B cell (primary cell): ENCODE data around the gene POMP. TPM values are rescaled to one million over a fixed set of nuclear protein-coding genes. Genes with fewer than 3 reads are reported as not detected.

Experiments used
- ATAC-seq: fragments of 200-7000 bp; cut with Tn5 transposase; one replicate; pipeline ENCODE4 v1.10.0; 2021; ENCODE audit warnings: low read depth, mild to moderate bottlenecking, moderate number of reproducible peaks, moderate library complexity
- CTCF ChIA-PET: fragments of 350-600 bp; sonication (Branson Sonifier 250); formaldehyde crosslinking; loops from one replicate; lab custom pipeline; 2021; ENCODE audit warnings: antibody characterized with exemption, inconsistent platforms; lab: Charles Lee
- POLR2A ChIA-PET: fragments of 350-600 bp; sonication (Branson Sonifier 250); formaldehyde crosslinking; loops from one replicate; lab custom pipeline; 2021; ENCODE audit warnings: antibody characterized with exemption; lab: Charles Lee
- DNase-seq: peaks from one replicate; pipeline ENCODE4 v3.0.0; 2013
- H2AFZ ChIP-seq: 2 replicates; pipeline ENCODE4 v1.6.1; 2012; ENCODE audit warnings: mild to moderate bottlenecking, low read depth, low read length; ENCODE audit not compliant: insufficient read depth, poor library complexity, severe bottlenecking
- H3K27ac ChIP-seq, 2 donors: 1 replicate in 1 of 2; 2 replicates in 1 of 2; pipeline ENCODE4 v1.5.1; 2012 to 2013; ENCODE audit warnings: low read length in 2 of 2, mild to moderate bottlenecking in 2 of 2, moderate library complexity in 1 of 2
- H3K27me3 ChIP-seq, 4 experiments: fragments of 200-600 bp in 1 of 4; sonication (generic) in 1 of 4; replicated peaks in 1 of 4; 1 replicate in 2 of 4; 2 replicates in 2 of 4; pipeline versions ENCODE4 v1.6.1 to v1.7.0; 2013 to 2016; ENCODE audit warnings: low read length in 3 of 4, mild to moderate bottlenecking in 2 of 4, mixed read lengths in 1 of 4, moderate library complexity in 1 of 4; ENCODE audit not compliant: insufficient read depth in 4 of 4, control insufficient read depth in 3 of 4; ENCODE audit errors: control extremely low read depth in 1 of 4
- H3K36me3 ChIP-seq, 2 experiments: replicated peaks in 1 of 2; 1 replicate in 1 of 2; 2 replicates in 1 of 2; pipeline versions ENCODE4 v1.6.1 to v1.7.1; 2013; ENCODE audit warnings: low read length in 1 of 2; ENCODE audit not compliant: insufficient read depth in 2 of 2, control insufficient read depth in 1 of 2; ENCODE audit errors: control extremely low read depth in 1 of 2, extremely low read depth in 1 of 2
- H3K4me1 ChIP-seq, 2 donors: fragments of 200-600 bp in 1 of 2; sonication (generic) in 1 of 2; 1 replicate in 1 of 2; 2 replicates in 1 of 2; pipeline versions ENCODE4 v1.5.1 to v1.6.1; 2013 to 2017; ENCODE audit warnings: low read length in 2 of 2; ENCODE audit not compliant: control insufficient read depth in 2 of 2, insufficient read depth in 2 of 2
- H3K4me2 ChIP-seq: replicated peaks from 2 replicates; pipeline ENCODE3; 2012; ENCODE audit warnings: mild to moderate bottlenecking, low read depth, low read length; ENCODE audit not compliant: poor library complexity, severe bottlenecking
- H3K4me3 ChIP-seq, 5 experiments: fragments of 200-600 bp in 1 of 5; sonication (generic) in 1 of 5; 1 replicate in 3 of 5; 2 replicates in 2 of 5; pipeline versions ENCODE4 v1.5.1 to v1.7.0; 2011 to 2016; ENCODE audit warnings: low read length in 4 of 5, mild to moderate bottlenecking in 4 of 5, low read depth in 2 of 5, control low read depth in 1 of 5, moderate library complexity in 1 of 5; ENCODE audit not compliant: insufficient read depth in 1 of 5; ENCODE audit errors: control extremely low read depth in 1 of 5, extremely low read depth in 1 of 5
- H3K79me2 ChIP-seq: fragments of 200-600 bp; sonication (generic); one replicate; pipeline ENCODE4 v1.6.0; 2016; ENCODE audit warnings: low read length; ENCODE audit not compliant: control insufficient read depth, insufficient read depth
- H3K9ac ChIP-seq: fragments of 200-600 bp; sonication (generic); 2 replicates; pipeline ENCODE4 v1.6.1; 2017; ENCODE audit warnings: mild to moderate bottlenecking, low read length, moderate library complexity
- H3K9me3 ChIP-seq, 3 donors: one replicate each; pipeline versions ENCODE4 v1.6.1 to v1.7.1; 2013; ENCODE audit warnings: low read length in 2 of 3; ENCODE audit not compliant: control insufficient read depth in 2 of 3, insufficient read depth in 1 of 3; ENCODE audit errors: control extremely low read depth in 1 of 3
- H4K20me1 ChIP-seq: 2 replicates; pipeline ENCODE4 v1.6.0; 2012; ENCODE audit warnings: mild to moderate bottlenecking, low read length; ENCODE audit not compliant: insufficient read depth, control insufficient read depth, poor library complexity, severe bottlenecking
- H3K27ac Mint-ChIP-seq: one replicate; pipeline ENCODE4 v1.8.0; 2021; ENCODE audit warnings: mixed read lengths
- H3K27me3 Mint-ChIP-seq: one replicate; pipeline ENCODE4 v1.8.0; 2021; ENCODE audit warnings: mixed read lengths
- H3K4me1 Mint-ChIP-seq: one replicate; pipeline ENCODE4 v1.8.0; 2021; ENCODE audit warnings: mixed read lengths
- H3K4me3 Mint-ChIP-seq: one replicate; pipeline ENCODE4 v1.8.0; 2021; ENCODE audit warnings: mixed read lengths
- H3K9me3 Mint-ChIP-seq: one replicate; pipeline ENCODE4 v1.8.0; 2022; ENCODE audit warnings: mixed read lengths; ENCODE audit not compliant: insufficient read depth
- CTCF ChIP-seq: fragments of 200-600 bp; IDR thresholded peaks from one replicate; pipeline ENCODE4 v1.8.0; 2022; ENCODE audit warnings: antibody characterized with exemption, mild to moderate bottlenecking
- EZH2 ChIP-seq: IDR thresholded peaks from 2 replicates; pipeline ENCODE4 v1.6.1; 2012; ENCODE audit warnings: borderline replicate concordance, low read depth, mild to moderate bottlenecking, moderate library complexity, low read length; ENCODE audit not compliant: insufficient read depth, poor library complexity, severe bottlenecking
- WGBS: methylation state at CpG from one replicate; pipeline ENCODE4 v1.1.5; 2013; ENCODE audit warnings: missing lambda C conversion rate; ENCODE audit not compliant: insufficient coverage; 5-methylcytosine and 5-hydroxymethylcytosine counted together
- intact Hi-C: fragments of 100-400 bp; cut with micrococcal nuclease; formaldehyde crosslinking; loops from one replicate; pipeline ENCODE4 v1.10.0; 2022
- polyA plus RNA-seq: library from polyadenylated mRNA; depleted of rRNA; stranded (reverse); fragments of >200 nt; gene quantifications from 2 replicates; pipeline ENCODE4 v1.2.3, GENCODE V29; 2012
- total RNA-seq, 2 donors: library from RNA; stranded (reverse); fragments of 120-200 nt in 1 of 2; gene quantifications; 1 replicate in 1 of 2; 2 replicates in 1 of 2; pipeline versions ENCODE4 v1.2.3 to v1.2.4, GENCODE V29; 2013 to 2022

Gene POMP
- total and polyA plus RNA-seq, 2 donors (not counting 1 experiment from before 2014, with no cell fraction given): 14.0 to 28.7 TPM

- Mint-ChIP-seq H3K27ac (peak overlapping the region; percentile 98), H3K4me3 (peak overlapping the region; percentile 97), H3K27me3 (no peaks in the 10 kb centered on the region), H3K4me1 (peaks cover 61% of the 10 kb centered on the region), H3K9me3 (no peaks in the 10 kb centered on the region)
- TF ChIP-seq CTCF: no peak
- TF ChIP-seq EZH2: no peak
- peaks cover 41 to 44% of the 10 kb centered on the region in 2 donors for H3K4me1 ChIP-seq
- peak; percentile 5 for ATAC-seq
- no peaks in the 10 kb centered on the region for H3K27me3 ChIP-seq
- peak overlapping the region; percentile 73 for H2AFZ ChIP-seq
- peak overlapping the region; percentile 88 for H3K4me2 ChIP-seq
- no CpG with 5 or more reads among the region's 4 CpGs for WGBS
- no peaks in the 10 kb centered on the region for H3K9me3 ChIP-seq
- H3K9ac ChIP-seq: peak overlapping the region; percentile 91
- peak overlapping the region; percentile 86 to 93 for H3K27ac ChIP-seq
- ChIA-PET CTCF (interaction anchor here (1.6 kb wide), 1 partner anchor 336 kb away, joined by 15 read pairs; no protein-coding TSS in a partner anchor), POLR2A (interaction anchor here (1.1 kb wide), 1 partner anchor 522 kb away, joined by 5 read pairs; no protein-coding TSS in a partner anchor)
- H4K20me1 ChIP-seq: peaks cover 14% of the 10 kb centered on the region
- H3K36me3 ChIP-seq: peaks cover 6 to 32% of the 10 kb centered on the region in 2 experiments
- H3K79me2 ChIP-seq: peaks cover 92% of the 10 kb centered on the region
- intact Hi-C loops: loop anchor here (1.0 to 5.0 kb wide), 8 partner anchors 60 to 1209 kb away; partner anchors contain the start of genes LNX2, MTIF3, PAN3 and POLR1D
- DNase-seq: no peak
- peak overlapping the region; percentile 78 to 90 (median 86) for H3K4me3 ChIP-seq
These were observed 666 bp downstream of the POMP start for GRCh38 chr13:28659621-28659970.

DNA sequence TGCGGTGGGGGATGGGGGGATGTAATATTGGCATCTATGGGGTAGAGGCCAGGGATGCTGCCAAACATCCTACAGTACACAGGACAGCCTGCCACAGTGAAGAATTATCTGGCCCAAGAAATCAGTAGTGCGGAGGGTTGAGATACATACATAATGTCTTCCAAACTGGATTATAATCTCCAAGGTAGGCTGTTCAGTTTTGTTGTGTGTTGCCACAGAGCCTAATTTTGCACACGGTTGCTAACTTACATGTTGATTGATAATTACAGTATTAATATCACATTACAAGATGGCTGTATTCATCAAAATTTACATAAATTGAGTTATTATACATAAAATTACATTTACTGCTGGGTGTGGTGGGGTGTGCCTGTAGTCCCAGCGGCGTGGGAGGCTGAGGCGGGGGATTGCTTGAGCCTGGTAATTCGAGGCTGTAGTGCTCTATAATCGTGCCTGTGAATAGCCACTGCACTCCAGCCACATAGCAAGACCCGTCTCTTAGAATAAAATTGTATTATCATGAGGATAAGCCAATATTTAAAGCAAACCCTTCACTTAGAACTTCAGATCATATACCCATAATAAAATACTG, 8.1 kb downstream of the POMP start:
- no peak overlapping the region for H2AFZ ChIP-seq
- no peaks in the 10 kb centered on the region for H3K27me3 Mint-ChIP-seq
- H3K9ac ChIP-seq: no peak overlapping the region
- no peak overlapping the region for H3K27ac ChIP-seq
- peaks cover 21% of the 10 kb centered on the region for H3K4me1 Mint-ChIP-seq
- H3K9me3 ChIP-seq: no peaks in the 10 kb centered on the region
- DNase-seq: no peak
- H3K9me3 Mint-ChIP-seq: no peaks in the 10 kb centered on the region
- H3K79me2 ChIP-seq: peaks cover 46% of the 10 kb centered on the region
- CTCF ChIA-PET: no interaction called here
- no peaks in the 10 kb centered on the region for H3K27me3 ChIP-seq
- H3K4me3 Mint-ChIP-seq: no peak overlapping the region
- H3K4me3 ChIP-seq: no peak overlapping the region
- peaks cover 10 to 17% of the 10 kb centered on the region in 2 donors for H3K4me1 ChIP-seq
- ATAC-seq: no peak
- peaks cover 16 to 86% of the 10 kb centered on the region in 2 experiments for H3K36me3 ChIP-seq
- intact Hi-C loops: no loop called here
- no peak overlapping the region for H3K4me2 ChIP-seq
- no CpG with 5 or more reads among the region's 9 CpGs for WGBS
- POLR2A ChIA-PET: no interaction called here
- TF ChIP-seq CTCF (no peak), EZH2 (no peak)
- no peak overlapping the region for H3K27ac Mint-ChIP-seq
- H4K20me1 ChIP-seq: peaks cover 25% of the 10 kb centered on the region
